HepG2 (cell line): ENCODE data around the gene CARHSP1. TPM values are rescaled to one million over a fixed set of nuclear protein-coding genes. Genes with fewer than 3 reads are reported as not detected.
A peak's percentile ranks its signal among the peaks of the same experiment; 100 is the strongest.

Experiments used
- ARNT2 ChIP-seq: sonication (generic); formaldehyde crosslinking; IDR thresholded peaks from 2 replicates; pipeline ENCODE4 v1.8.0; 2022; ENCODE audit warnings: mild to moderate bottlenecking, low read depth, missing genetic modification reagents, moderate library complexity
- CENPBD1 ChIP-seq: sonication (generic); formaldehyde crosslinking; IDR thresholded peaks from 2 replicates; pipeline ENCODE4 v1.8.0; 2022; ENCODE audit warnings: missing genetic modification reagents, low read depth, mild to moderate bottlenecking, borderline replicate concordance
- DR1 ChIP-seq: sonication (generic); formaldehyde crosslinking; IDR thresholded peaks from 2 replicates; pipeline ENCODE4 v1.8.0; 2021; ENCODE audit warnings: mild to moderate bottlenecking, missing genetic modification reagents, inconsistent platforms
- FOXO1 ChIP-seq: sonication (generic); formaldehyde crosslinking; IDR thresholded peaks from 2 replicates; pipeline ENCODE4 v1.4.0; 2020; ENCODE audit warnings: missing genetic modification reagents
- HNRNPK ChIP-seq: fragments of 200-400 bp; formaldehyde crosslinking; IDR thresholded peaks from 2 replicates; pipeline ENCODE4 v1.6.1; 2018; ENCODE audit warnings: low read length, low read depth, moderate library complexity, mild to moderate bottlenecking; ENCODE audit not compliant: poor library complexity, severe bottlenecking
- KDM4B ChIP-seq: sonication (generic); formaldehyde crosslinking; IDR thresholded peaks from 2 replicates; pipeline ENCODE4 v1.4.0; 2020; ENCODE audit warnings: missing genetic modification reagents
- MTA1 ChIP-seq: sonication (generic); formaldehyde crosslinking; IDR thresholded peaks from 2 replicates; pipeline ENCODE4 v1.4.0; 2020; ENCODE audit warnings: missing genetic modification reagents, mild to moderate bottlenecking, borderline replicate concordance
- MYC ChIP-seq: sonication (generic); formaldehyde crosslinking; IDR thresholded peaks from 2 replicates; pipeline ENCODE4 v1.9.0; 2021; ENCODE audit warnings: missing genetic modification reagents, borderline replicate concordance
- NFRKB ChIP-seq: fragments of 450-650 bp; IDR thresholded peaks from 2 replicates; pipeline ENCODE4 v1.6.1; 2017
- NR2C2 ChIP-seq: sonication (generic); formaldehyde crosslinking; IDR thresholded peaks from 2 replicates; pipeline ENCODE4 v1.4.0; 2020; ENCODE audit warnings: missing genetic modification reagents, mild to moderate bottlenecking, moderate library complexity, borderline replicate concordance
- PLRG1 ChIP-seq: fragments of 450-650 bp; conservative IDR thresholded peaks from 2 replicates; pipeline ENCODE4 v1.6.1; 2016
- PRDM10 ChIP-seq: sonication (generic); formaldehyde crosslinking; IDR thresholded peaks from 2 replicates; pipeline ENCODE4 v1.4.0; 2020; ENCODE audit warnings: low read depth, missing genetic modification reagents
- PRPF4 ChIP-seq: fragments of 200-400 bp; formaldehyde crosslinking; IDR thresholded peaks from 2 replicates; pipeline ENCODE4 v1.6.1; 2016; ENCODE audit warnings: low read length, low read depth; ENCODE audit not compliant: poor library complexity, severe bottlenecking
- SCMH1 ChIP-seq: sonication (generic); formaldehyde crosslinking; IDR thresholded peaks from 2 replicates; pipeline ENCODE4 v1.9.0; 2021; ENCODE audit warnings: missing genetic modification reagents, mild to moderate bottlenecking, borderline replicate concordance
- TOE1 ChIP-seq: sonication (generic); formaldehyde crosslinking; IDR thresholded peaks from 2 replicates; pipeline ENCODE4 v1.4.0; 2020; ENCODE audit warnings: mild to moderate bottlenecking, missing genetic modification reagents
- ZFP90 ChIP-seq: sonication (generic); formaldehyde crosslinking; IDR thresholded peaks from 2 replicates; pipeline ENCODE4 v1.8.0; 2022; ENCODE audit warnings: missing genetic modification reagents, mild to moderate bottlenecking, inconsistent platforms, borderline replicate concordance
- ZNF350 ChIP-seq: sonication (generic); formaldehyde crosslinking; IDR thresholded peaks from 2 replicates; pipeline ENCODE4 v1.4.0; 2020; ENCODE audit warnings: mild to moderate bottlenecking, low read depth, missing genetic modification reagents, borderline replicate concordance
- ZNF484 ChIP-seq: sonication (generic); formaldehyde crosslinking; IDR thresholded peaks from 2 replicates; pipeline ENCODE4 v1.5.1; 2020; ENCODE audit warnings: mild to moderate bottlenecking, low read depth, missing genetic modification reagents, borderline replicate concordance
- ZNF501 ChIP-seq: sonication (generic); formaldehyde crosslinking; IDR thresholded peaks from 2 replicates; pipeline ENCODE4 v1.5.1; 2020; ENCODE audit warnings: mild to moderate bottlenecking, moderate library complexity, missing genetic modification reagents
- ZNF746 ChIP-seq: sonication (generic); formaldehyde crosslinking; IDR thresholded peaks from 2 replicates; pipeline ENCODE4 v1.8.0; 2022; ENCODE audit warnings: mild to moderate bottlenecking, missing genetic modification reagents
- ZNF773 ChIP-seq: sonication (generic); formaldehyde crosslinking; IDR thresholded peaks from 2 replicates; pipeline ENCODE4 v1.4.0; 2020; ENCODE audit warnings: missing genetic modification reagents, borderline replicate concordance
- ZNF841 ChIP-seq: sonication (generic); formaldehyde crosslinking; IDR thresholded peaks from 2 replicates; pipeline ENCODE4 v1.8.1; 2023; ENCODE audit warnings: missing genetic modification reagents, borderline replicate concordance
- ZSCAN22 ChIP-seq: sonication (generic); formaldehyde crosslinking; IDR thresholded peaks from 2 replicates; pipeline ENCODE4 v1.4.0; 2020; ENCODE audit warnings: mild to moderate bottlenecking, missing genetic modification reagents
- polyA plus RNA-seq, 8 experiments: library from polyadenylated mRNA; depleted of rRNA in 3 of 8; stranded (reverse) in 7 of 8; unstranded in 1 of 8; fragments of >200 nt; fragmentation: Illumina TruSeq in 4 of 8; extraction: Trizol in 4 of 8; gene quantifications; 2 replicates each; pipeline versions ENCODE4 v1.2.1 to v1.2.3, GENCODE V29; 2011 to 2016; ENCODE audit warnings: low read depth in 4 of 8, missing spikeins in 1 of 8, mixed read lengths in 1 of 8; ENCODE audit not compliant: insufficient read depth in 1 of 8
- total RNA-seq, 5 experiments: library from RNA; depleted of rRNA; stranded (reverse); fragments of >200 nt; fragmentation: Illumina TruSeq; extraction: Trizol; gene quantifications; 2 replicates each; pipeline ENCODE4 v1.2.3, GENCODE V29; 2016; ENCODE audit warnings: low read depth in 1 of 5

Gene CARHSP1
- total and polyA plus RNA-seq, 2 of the 13 experiments (the other 11 are each of a cell fraction or from before 2014, with no cell fraction given), result 173 to 345 TPM

- TF ChIP-seq ZNF773 (CRISPR knock-in tag), result no peak
- TF ChIP-seq MTA1 (CRISPR knock-in tag), result no peak
- no peak for TF ChIP-seq CENPBD1 (CRISPR knock-in tag)
- TF ChIP-seq TOE1 (CRISPR knock-in tag), result no peak
- TF ChIP-seq PLRG1, result no peak
- TF ChIP-seq PRPF4, result no peak
- TF ChIP-seq ZFP90, result no peak
- no peak for TF ChIP-seq PRDM10 (CRISPR knock-in tag)
- no peak for TF ChIP-seq ARNT2 (CRISPR knock-in tag)
- no peak for TF ChIP-seq SCMH1
- no peak for TF ChIP-seq KDM4B
- no peak for TF ChIP-seq NFRKB
- 0 out of 2 replicates have a peak, but pooled peaks have one; percentile 14 for TF ChIP-seq ZNF746 (CRISPR knock-in tag)
- no peak for TF ChIP-seq ZNF841
- 0 out of 2 replicates have a peak, but pooled peaks have one; percentile 22 for TF ChIP-seq MYC
- TF ChIP-seq HNRNPK, result no peak
- TF ChIP-seq ZNF350 (CRISPR knock-in tag), result peak; percentile 18; the same call in 1 of the 2 replicates
- no peak for TF ChIP-seq DR1 (CRISPR knock-in tag)
- TF ChIP-seq ZNF484 (CRISPR knock-in tag), result no peak
- TF ChIP-seq ZSCAN22, result no peak
- TF ChIP-seq FOXO1 (CRISPR knock-in tag), result no peak
- TF ChIP-seq ZNF501 (CRISPR knock-in tag), result 0 out of 2 replicates have a peak, but pooled peaks have one; percentile 27
- TF ChIP-seq NR2C2, result no peak
Observed at GRCh38 chr16:8882041-8882617, 13.3 kb upstream of the CARHSP1 start, which contains the start of gene LITAFD (continued).
